ENCODE data around the gene SPATA1. TPM values are rescaled to one million over a fixed set of nuclear protein-coding genes. Genes with fewer than 3 reads are reported as not detected.

The SPATA1 gene, protein sequence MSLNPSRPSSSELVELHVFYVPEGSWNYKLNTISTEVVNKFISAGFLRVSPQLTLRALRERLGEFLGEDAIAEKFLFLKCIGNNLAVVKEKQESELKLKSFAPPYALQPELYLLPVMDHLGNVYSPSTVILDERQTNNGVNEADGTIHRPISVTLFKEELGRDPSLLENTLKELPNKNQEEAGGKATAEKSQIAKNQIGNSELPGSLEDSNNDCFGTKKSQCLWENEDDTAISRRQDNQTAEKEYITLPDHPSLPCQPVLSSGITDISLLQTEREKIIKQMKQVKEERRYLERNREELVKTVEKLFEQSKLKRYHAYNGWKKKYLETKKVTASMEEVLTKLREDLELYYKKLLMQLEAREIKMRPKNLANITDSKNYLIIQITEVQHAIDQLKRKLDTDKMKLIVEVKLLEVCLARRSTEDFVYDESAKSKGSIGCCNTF
- total RNA-seq (2014; rRNA removed; shearing (Covaris generic)) = 0.06 and 0.74 TPM in 2 replicates

DNA sequence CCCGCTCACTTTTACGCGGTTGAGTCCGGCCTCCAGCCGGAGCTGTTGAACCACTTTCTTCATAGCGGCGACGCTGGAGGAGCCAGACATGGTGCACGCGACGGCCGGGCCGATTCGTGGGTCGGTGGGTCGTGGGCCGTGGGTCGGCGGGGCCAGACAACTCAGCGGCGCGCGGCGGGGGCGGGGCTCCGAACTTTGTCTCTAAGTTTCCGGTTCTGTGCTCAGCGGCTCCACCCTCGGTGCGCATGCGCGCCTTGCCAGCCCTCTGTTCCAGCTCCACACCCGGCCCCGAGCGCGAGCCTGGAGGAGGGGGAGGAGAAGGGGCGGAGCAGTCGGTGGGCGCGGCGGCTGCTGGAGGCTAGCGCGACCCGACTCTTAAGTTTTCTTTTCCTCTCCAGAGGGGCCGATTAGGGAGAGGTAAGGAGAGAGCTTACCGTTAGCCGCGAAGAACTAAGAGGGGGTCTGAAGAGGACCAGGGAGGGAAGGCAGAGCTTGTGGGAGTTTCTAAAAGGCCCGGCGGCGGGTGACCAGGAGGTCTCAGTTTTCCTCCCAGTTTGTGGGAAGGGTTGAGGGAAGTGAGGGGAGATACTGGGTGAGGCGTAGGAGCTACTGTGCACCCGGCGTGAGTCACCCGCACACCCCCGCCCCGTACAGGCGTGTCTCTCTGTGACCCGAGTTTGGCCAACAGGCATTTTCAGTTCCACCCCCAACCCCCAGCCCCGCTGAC lies at the start of gene SPATA1, which contains the start of gene GNG5:
Gene SPATA1, plus strand, starts transcription at position 385 of the 727 bp plus-strand sequence. CDS start 9,974 bp downstream, outside the sequence.
Gene GNG5, minus strand, starts transcription at position 580 of the 727 bp plus-strand sequence. Its CDS starts 490 bp downstream, at position 90.
- peaks cover 35% of the 10 kb centered on the region for H3K36me3 ChIP-seq
- H3K4me3 ChIP-seq = peak within 1 kb of the TSS; percentile 86
- H3K27ac ChIP-seq = peak within 1 kb of the TSS; percentile 87
- no peaks in the 10 kb centered on the region for H3K9me3 ChIP-seq (replicated peaks)
- H3K4me1 ChIP-seq (replicated peaks) = peaks cover 19% of the 10 kb centered on the region
- DNase-seq (ENCODE audit: low read depth in 1 of 2, low spot score in 2 of 2) = peak; percentile 98 to 99
- H3K27me3 ChIP-seq (replicated peaks) = no peaks in the 10 kb centered on the region

DNA sequence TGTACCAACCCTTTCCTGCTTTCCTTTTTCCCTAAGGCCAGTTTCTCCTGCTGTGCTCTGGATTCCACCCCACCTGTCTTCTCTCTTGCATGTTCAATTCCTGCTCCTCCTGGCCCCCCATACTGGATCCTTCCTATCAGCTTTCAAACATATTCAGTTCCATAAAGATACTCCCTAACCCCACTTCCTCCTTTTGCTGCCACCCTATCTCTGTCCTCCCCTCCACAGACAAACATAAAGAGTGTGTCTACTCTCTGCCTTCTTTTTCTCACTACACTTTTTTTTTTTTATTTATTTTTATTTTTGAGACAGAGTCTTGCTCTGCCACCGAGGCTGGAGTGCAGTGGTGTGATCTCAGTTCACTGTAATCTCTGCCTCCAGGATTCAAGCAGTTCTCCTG lies 44.1 kb upstream of the SPATA1 start:
- Histone ChIP-seq H3K4me3 (no peak overlapping the region), H3K36me3 (no peaks in the 10 kb centered on the region), H3K9me3 (replicated peaks) (no peaks in the 10 kb centered on the region), H3K27me3 (replicated peaks) (no peaks in the 10 kb centered on the region; the same call in 1 of the 2 replicates), H3K27ac (no peak overlapping the region), H3K4me1 (replicated peaks) (no peaks in the 10 kb centered on the region)
- no peak for DNase-seq (ENCODE audit: low read depth in 1 of 2, low spot score in 2 of 2)

DNA sequence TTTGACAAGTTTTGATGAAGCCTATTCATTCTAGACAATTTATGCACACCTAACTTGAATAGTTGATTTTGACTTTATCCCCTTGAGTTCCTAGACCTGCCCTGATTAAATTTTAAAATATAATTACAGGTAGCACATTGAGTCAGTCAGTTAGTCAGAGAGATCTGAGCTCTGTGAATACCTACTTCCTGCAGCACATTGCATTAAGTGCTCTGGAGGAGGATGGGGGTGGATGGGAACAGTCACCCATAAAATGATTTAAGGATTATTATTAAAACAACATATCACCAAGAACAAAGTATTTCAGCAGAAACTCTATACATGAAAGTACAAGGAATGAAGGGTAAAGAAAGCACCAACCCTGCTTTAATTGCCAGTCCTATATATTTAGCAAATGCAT lies 38.9 kb upstream of the SPATA1 start:
- H3K36me3 ChIP-seq = no peaks in the 10 kb centered on the region
- H3K27ac ChIP-seq = no peak overlapping the region
- no peak overlapping the region for H3K4me3 ChIP-seq
- H3K27me3 ChIP-seq (replicated peaks) = 0 out of 2 replicates have a peak, but pooled peaks cover 7% of the 10 kb centered on the region
- H3K9me3 ChIP-seq (replicated peaks) = no peaks in the 10 kb centered on the region
- H3K4me1 ChIP-seq (replicated peaks) = no peaks in the 10 kb centered on the region
- no peak for DNase-seq (ENCODE audit: low read depth in 1 of 2, low spot score in 2 of 2)

DNA sequence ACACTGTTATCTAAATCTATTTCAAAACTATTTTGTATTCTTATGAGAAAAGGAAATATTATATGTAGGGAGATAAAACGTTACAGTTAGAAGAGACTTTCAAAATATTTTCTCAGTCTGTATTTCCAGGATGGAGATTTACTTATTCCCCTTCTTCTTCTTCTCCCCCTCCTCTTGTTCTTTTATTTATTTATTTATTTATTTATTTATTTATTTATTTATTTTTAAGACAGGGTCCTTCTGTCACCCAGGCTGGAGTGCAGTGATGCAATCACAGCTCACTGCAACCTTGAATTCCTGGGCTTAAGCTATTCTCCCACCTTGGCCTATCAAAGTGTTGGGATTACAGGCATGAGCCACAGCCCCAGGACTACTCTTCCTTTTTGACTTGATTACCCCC lies 30.0 kb upstream of the SPATA1 start:
- Histone ChIP-seq H3K27ac (no peak overlapping the region), H3K4me1 (replicated peaks) (peaks cover 12% of the 10 kb centered on the region), H3K27me3 (replicated peaks) (0 out of 2 replicates have a peak, but pooled peaks cover 2% of the 10 kb centered on the region), H3K9me3 (replicated peaks) (no peaks in the 10 kb centered on the region), H3K4me3 (no peak overlapping the region), H3K36me3 (peaks cover 3% of the 10 kb centered on the region)
- DNase-seq (ENCODE audit: low read depth in 1 of 2, low spot score in 2 of 2) = no peak

DNA sequence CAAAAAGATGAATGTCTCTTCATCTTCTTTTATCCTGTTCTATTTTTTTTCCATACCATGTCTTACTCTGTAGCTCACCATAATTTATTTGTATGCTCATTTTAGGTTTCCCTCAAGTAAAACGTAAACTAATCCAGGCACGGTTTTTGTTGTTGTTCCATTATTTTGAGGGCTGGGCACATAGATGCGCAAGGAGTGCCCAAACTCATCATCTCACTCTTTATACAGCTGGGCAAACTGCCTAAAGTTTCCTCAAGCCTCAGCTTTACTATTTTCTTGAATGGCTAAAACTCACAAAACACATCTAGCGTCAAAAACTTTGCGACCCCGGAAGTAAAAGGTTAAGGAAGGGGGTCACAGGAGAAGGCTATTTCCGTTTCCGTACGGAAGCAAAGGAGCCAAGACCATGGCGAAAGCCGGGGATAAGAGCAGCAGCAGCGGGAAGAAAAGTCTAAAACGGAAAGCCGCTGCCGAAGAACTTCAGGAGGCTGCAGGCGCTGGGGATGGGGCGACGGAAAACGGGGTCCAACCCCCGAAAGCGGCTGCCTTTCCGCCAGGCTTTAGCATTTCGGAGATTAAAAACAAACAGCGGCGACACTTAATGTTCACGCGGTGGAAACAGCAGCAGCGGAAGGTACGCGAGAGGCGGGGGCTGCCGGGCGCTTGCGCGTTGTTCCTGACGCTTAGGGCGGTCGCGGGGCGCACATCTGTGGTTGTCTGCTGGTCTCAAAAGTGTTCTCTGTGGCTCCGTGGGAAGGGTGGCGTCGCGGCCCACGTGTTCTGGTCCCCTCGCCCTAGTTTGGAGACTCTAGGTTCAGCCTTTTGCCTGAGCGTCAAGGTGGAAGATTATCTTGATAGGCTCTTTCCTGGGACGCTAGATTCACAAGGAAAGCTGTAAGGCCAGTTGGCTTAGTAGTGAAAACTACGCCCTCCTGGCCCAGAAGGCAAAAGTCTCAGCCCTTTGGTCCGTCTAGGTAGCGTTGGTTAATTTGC lies 27.0 kb upstream of the SPATA1 start, which contains the start of gene RPF1:
Gene RPF1, plus strand, starts transcription at position 391 of the 993 bp plus-strand sequence. Its CDS starts 16 bp downstream, at position 407.
- Histone ChIP-seq H3K4me3 (peak within 1 kb of the TSS; percentile 60), H3K9me3 (replicated peaks) (no peaks in the 10 kb centered on the region), H3K27me3 (replicated peaks) (no peaks in the 10 kb centered on the region), H3K36me3 (peaks cover 27% of the 10 kb centered on the region), H3K4me1 (replicated peaks) (peaks cover 12% of the 10 kb centered on the region), H3K27ac (peak within 1 kb of the TSS; percentile 60)
- DNase-seq (ENCODE audit: low read depth in 1 of 2, low spot score in 2 of 2) = peak; percentile 75 to 88

DNA sequence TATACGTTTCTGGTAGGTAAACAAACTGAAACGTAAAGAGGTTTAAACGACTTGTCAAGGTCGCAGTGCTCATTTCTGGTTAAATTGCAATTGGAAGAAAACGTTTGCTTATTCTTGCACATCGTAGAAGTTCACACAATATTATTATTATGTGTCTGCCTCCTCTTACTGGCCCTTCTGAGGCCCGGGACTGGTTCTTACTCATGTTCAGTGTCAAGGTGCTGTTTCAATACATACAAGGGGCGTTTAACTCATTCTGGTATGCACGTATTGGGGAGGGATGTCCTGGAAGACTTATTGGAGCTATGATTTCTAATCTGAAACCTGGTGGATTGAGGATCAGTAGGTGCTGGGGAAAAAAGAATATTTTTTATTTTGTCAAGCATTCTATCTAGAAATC lies 26.2 kb upstream of the SPATA1 start:
- Histone ChIP-seq H3K4me1 (replicated peaks) (peaks cover 12% of the 10 kb centered on the region), H3K4me3 (peak overlapping the region; percentile 60), H3K27me3 (replicated peaks) (no peaks in the 10 kb centered on the region), H3K27ac (no peak overlapping the region; the same call in 1 of the 2 replicates), H3K36me3 (peaks cover 35% of the 10 kb centered on the region), H3K9me3 (replicated peaks) (no peaks in the 10 kb centered on the region)
- no peak for DNase-seq (ENCODE audit: low read depth in 1 of 2, low spot score in 2 of 2)

DNA sequence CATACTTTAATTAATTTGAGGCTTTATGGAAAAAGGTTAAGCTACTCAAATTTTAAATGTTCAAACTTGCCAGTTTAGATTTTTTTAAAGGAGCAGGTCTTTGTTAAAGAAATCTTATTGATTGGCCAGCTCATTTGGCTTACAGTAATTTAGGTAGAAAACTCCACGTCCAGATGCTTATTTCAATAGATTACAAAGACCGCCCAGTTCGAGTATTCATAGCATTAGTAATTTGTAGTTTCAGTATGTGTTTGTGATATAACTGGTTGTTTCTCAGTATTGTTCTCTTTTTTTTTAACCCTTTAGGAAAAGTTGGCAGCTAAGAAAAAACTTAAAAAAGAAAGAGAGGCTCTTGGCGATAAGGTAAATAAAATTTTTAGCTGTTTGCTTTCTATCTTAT lies 25.5 kb upstream of the SPATA1 start:
- Histone ChIP-seq H3K4me3 (no peak overlapping the region), H3K27me3 (replicated peaks) (no peaks in the 10 kb centered on the region), H3K27ac (no peak overlapping the region), H3K4me1 (replicated peaks) (peaks cover 12% of the 10 kb centered on the region), H3K9me3 (replicated peaks) (no peaks in the 10 kb centered on the region), H3K36me3 (peaks cover 42% of the 10 kb centered on the region)
- no peak for DNase-seq (ENCODE audit: low read depth in 1 of 2, low spot score in 2 of 2)

DNA sequence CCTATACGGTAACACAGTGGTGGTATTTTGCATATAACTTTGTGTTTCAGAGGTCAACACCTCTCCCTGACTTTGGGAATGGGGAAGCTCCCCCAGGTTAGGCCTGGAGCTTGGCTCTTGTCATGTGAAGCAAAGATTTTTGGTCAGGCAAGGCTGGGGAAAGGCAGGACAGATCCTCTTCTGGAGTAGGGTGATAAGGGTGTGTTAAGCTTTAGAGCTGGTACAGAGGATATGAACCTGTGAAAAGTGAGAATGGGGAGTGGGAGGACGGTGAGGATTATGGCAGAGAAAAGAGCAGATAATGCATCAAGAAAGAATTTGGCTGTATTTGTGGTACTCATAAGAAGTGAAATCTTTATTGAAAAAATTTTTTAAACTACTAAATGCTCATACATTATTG lies 24.9 kb upstream of the SPATA1 start:
- no peak for DNase-seq (ENCODE audit: low read depth in 1 of 2, low spot score in 2 of 2)
- no peak overlapping the region for H3K27ac ChIP-seq
- H3K4me3 ChIP-seq = no peak overlapping the region
- peaks cover 12% of the 10 kb centered on the region for H3K4me1 ChIP-seq (replicated peaks)
- H3K9me3 ChIP-seq (replicated peaks) = no peaks in the 10 kb centered on the region
- H3K27me3 ChIP-seq (replicated peaks) = no peaks in the 10 kb centered on the region
- peaks cover 45% of the 10 kb centered on the region for H3K36me3 ChIP-seq

DNA sequence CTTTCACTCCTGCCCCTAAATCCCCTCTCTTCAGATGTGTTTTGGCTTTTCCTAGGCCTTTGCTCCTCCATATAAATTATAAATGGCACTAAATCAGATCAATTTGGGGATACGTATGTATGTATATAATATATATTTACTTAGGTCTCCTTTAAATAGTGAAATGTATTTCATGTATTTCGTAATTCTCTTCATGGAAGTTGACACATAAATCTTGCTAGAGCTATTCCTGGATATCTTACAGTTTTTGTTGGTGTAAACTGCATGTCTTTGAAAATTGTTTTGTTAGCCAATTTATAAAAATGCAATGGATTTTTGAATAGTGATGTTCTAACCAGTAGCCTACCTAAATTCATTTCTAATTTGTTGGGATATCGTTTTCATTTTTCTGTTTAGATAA lies 18.1 kb upstream of the SPATA1 start:
- no peak overlapping the region for H3K4me3 ChIP-seq
- H3K4me1 ChIP-seq (replicated peaks) = no peaks in the 10 kb centered on the region
- H3K36me3 ChIP-seq = peaks cover 72% of the 10 kb centered on the region
- no peaks in the 10 kb centered on the region for H3K27me3 ChIP-seq (replicated peaks)
- H3K27ac ChIP-seq = no peak overlapping the region
- H3K9me3 ChIP-seq (replicated peaks) = no peaks in the 10 kb centered on the region
- no peak for DNase-seq (ENCODE audit: low read depth in 1 of 2, low spot score in 2 of 2)

DNA sequence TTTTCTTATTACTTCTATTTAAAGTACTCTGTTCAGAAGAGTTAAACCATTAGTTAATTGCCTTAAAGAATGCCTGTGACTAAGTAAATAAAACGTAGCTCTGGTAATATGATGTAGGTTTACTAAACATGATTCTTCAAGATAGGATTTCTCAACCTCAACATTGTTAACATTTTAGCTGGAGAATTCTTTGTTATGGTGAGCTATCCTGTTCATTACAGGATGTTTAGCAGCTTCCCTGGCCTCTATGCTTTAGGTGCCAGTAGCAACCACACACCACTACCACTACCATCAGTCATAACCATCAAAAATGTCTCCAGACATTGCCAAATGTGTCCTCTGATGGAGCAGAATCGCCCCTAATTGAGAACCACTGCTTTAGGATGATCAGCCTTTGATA lies 16.4 kb upstream of the SPATA1 start:
- no peak for DNase-seq (ENCODE audit: low read depth in 1 of 2, low spot score in 2 of 2)
- H3K36me3 ChIP-seq = peaks cover 70% of the 10 kb centered on the region
- H3K4me1 ChIP-seq (replicated peaks) = no peaks in the 10 kb centered on the region
- H3K27ac ChIP-seq = no peak overlapping the region
- H3K9me3 ChIP-seq (replicated peaks) = no peaks in the 10 kb centered on the region
- no peaks in the 10 kb centered on the region for H3K27me3 ChIP-seq (replicated peaks)
- no peak overlapping the region for H3K4me3 ChIP-seq

DNA sequence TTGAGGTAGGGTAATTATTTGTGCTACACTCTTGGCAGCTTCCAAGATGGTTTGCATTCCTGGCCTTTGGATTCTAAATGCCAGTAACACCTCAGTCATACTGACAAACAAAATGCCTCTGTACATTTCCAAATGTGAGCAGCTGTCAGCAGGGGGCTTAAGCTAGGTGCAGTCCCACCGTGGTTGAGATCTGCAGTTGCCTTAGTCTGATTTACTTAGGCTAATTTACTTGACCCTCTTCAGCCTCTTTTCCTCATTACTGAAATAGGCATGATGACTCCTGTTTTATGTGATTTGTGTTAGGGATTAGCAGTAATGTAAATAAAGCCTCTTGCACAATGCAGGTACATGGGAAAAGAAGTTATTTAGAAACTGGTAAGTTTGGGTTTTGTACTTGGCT lies 13.5 kb upstream of the SPATA1 start:
- Histone ChIP-seq H3K36me3 (peaks cover 83% of the 10 kb centered on the region), H3K9me3 (replicated peaks) (no peaks in the 10 kb centered on the region), H3K27me3 (replicated peaks) (no peaks in the 10 kb centered on the region), H3K27ac (no peak overlapping the region), H3K4me1 (replicated peaks) (no peaks in the 10 kb centered on the region), H3K4me3 (no peak overlapping the region)
- DNase-seq (ENCODE audit: low read depth in 1 of 2, low spot score in 2 of 2) = no peak

DNA sequence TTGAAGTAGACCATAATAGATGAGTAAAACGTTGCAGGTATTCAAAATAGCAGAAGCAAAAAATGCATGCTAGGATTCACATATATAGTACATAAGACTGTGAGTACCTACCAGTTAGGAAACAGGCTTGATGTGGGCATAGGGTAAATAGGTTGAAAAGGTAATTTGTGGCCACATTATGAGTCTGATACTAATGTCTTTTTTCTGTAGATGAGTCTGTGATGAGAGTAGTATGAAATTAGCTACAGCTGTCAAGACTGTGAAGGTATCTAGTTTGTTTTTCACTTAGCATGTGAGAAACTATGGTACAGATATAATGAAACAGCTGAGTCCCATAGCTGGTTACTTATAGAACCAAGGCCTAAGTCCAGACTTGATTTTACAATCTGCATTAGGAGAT lies 12.4 kb upstream of the SPATA1 start:
- Histone ChIP-seq H3K27ac (no peak overlapping the region), H3K9me3 (replicated peaks) (no peaks in the 10 kb centered on the region), H3K4me1 (replicated peaks) (no peaks in the 10 kb centered on the region), H3K27me3 (replicated peaks) (no peaks in the 10 kb centered on the region), H3K36me3 (peaks cover 90% of the 10 kb centered on the region), H3K4me3 (no peak overlapping the region)
- DNase-seq (ENCODE audit: low read depth in 1 of 2, low spot score in 2 of 2) = no peak

DNA sequence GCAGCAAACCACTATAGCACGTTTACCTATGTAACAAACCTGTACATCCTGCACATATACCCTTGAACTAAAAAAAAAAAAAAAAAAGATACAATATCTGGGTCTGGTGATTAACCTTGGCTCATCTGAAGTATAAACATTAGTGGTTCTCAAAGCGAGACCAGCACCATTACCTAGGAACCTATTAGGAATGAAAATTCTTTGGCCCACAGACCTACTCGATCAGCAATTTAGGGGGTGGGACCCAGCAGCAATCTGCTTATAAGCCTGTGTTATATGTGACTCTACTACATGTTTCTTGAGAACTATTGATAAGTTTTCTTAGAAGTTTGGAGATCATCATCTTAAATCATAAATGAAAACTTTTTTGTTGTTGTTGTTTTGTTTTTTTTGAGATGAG lies 9.7 kb upstream of the SPATA1 start:
- Histone ChIP-seq H3K27me3 (replicated peaks) (no peaks in the 10 kb centered on the region), H3K4me1 (replicated peaks) (no peaks in the 10 kb centered on the region), H3K9me3 (replicated peaks) (no peaks in the 10 kb centered on the region), H3K36me3 (peaks cover 95% of the 10 kb centered on the region), H3K4me3 (no peak overlapping the region), H3K27ac (no peak overlapping the region)
- no peak for DNase-seq (ENCODE audit: low read depth in 1 of 2, low spot score in 2 of 2)

Data from SJSA1 (cell line).